Skin epidermis (tissue), 12 donors: ENCODE measurements around the gene COG1.
A peak's percentile ranks its signal among the peaks of the same experiment; 100 is the strongest.

Source experiments
- H3K27ac ChIP-seq, 21 experiments: fragments of 200-600 bp; sonication (generic) in 11 of 21; one replicate each; pipeline ENCODE4 v1.5.0; 2020; ENCODE audit warnings: mild to moderate bottlenecking in 3 of 21, inconsistent platforms in 2 of 21, moderate library complexity in 2 of 21
- H3K4me3 ChIP-seq, 7 experiments: fragments of 200-600 bp; sonication (generic) in 2 of 7; one replicate each; pipeline ENCODE4 v1.5.0; 2020; ENCODE audit warnings: inconsistent platforms in 2 of 7, mild to moderate bottlenecking in 2 of 7, moderate library complexity in 1 of 7

COG1 gene

GRCh38 chr17:73257516-73257915, 64.7 kb downstream of the COG1 start:
- H3K4me3 ChIP-seq: no peak overlapping the region
- H3K27ac ChIP-seq: peak overlapping the region in 1 of 21 experiments; percentile 6
